ENCODE results near the gene RNU4-1. TPM values are rescaled to one million over a fixed set of nuclear protein-coding genes. Genes with fewer than 3 reads are reported as not detected.
A peak's percentile ranks its signal among the peaks of the same experiment; 100 is the strongest.

RNU4-1 gene
- total and polyA plus RNA-seq, 9 of the 15 experiments (the other 6 are each of a cell fraction or from before 2014, with no cell fraction given): under 0.01 to 19,719 (median 3,563) TPM; not detected in 4

DNA sequence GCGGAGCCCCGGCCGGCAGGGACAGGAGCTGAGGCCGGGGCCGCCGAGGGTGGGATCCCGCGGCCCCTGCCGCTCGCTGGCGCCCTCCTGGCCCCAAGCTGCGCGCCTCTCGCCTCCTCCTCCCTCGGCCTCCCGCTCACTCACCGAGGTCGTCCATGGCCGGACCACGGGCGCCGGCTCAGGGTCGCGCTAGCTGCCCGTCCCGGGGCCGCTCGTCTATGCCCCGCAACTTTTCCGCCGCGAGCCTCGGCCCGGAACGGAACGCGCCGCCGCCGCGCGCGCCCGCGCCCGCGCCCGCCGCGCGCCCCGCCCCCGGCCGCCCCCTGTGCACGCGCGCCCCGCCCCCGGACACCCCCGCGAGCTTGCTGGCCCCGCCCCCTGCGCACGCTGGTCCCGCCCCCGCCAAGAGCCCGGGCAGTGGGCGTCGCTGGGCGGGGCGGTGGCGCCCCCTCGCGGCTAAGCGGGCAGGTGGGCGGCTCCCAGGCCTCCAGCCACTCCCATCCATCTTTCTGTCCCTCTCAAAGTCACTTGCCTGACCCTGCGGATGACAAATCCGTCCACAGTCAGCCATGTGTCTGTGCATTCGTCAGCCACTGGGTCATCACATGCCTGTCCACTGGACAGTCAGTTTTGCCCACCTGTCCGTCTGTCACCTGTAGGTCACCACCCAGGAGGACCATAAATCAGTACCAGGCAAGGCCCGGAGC is 27.4 kb downstream of the RNU4-1 start, which contains the start of gene PXN (continued):
- TF ChIP-seq NR4A1 (CRISPR knock-in tag; IDR thresholded peaks at IDR 0.05) (0 out of 2 replicates have a peak, but pooled peaks have one; percentile 20), NR4A1 (tag; IDR thresholded peaks at IDR 0.05) (no peak), TCF3 (CRISPR knock-in tag; IDR thresholded peaks at IDR 0.05) (peak; percentile 22; the same call in 1 of the 2 replicates), FOXP1 (CRISPR knock-in tag; IDR thresholded peaks at IDR 0.05) (no peak), NR2F6 (CRISPR knock-in tag; IDR thresholded peaks at IDR 0.05) (no peak), SIN3B (IDR thresholded peaks at IDR 0.05; ENCODE audit: low read depth) (peak; percentile 33), NONO (IDR thresholded peaks at IDR 0.05; ENCODE audit: low read depth in 2 of 2, low read length in 1 of 2) (peak; percentile 10 to 43; a peak in 3 of 4 replicates), PRDM10 (IDR thresholded peaks at IDR 0.05; ENCODE audit: partially characterized antibody) (no peak), MITF (IDR thresholded peaks at IDR 0.05) (0 out of 2 replicates have a peak, but pooled peaks have one; percentile 13), SUPT5H (IDR thresholded peaks at IDR 0.05) (peak; percentile 36; the same call in 1 of the 2 replicates), MTA2 (IDR thresholded peaks at IDR 0.05; ENCODE audit: low read depth) (no peak), KLF13 (tag; IDR thresholded peaks at IDR 0.05; ENCODE audit: borderline replicate concordance, low read depth) (peak; percentile 88; the same call in 1 of the 2 replicates), PYGO2 (tag; IDR thresholded peaks at IDR 0.05) (no peak), MYC (IDR thresholded peaks at IDR 0.05; ENCODE audit: low read depth, low read length) (peak; percentile 64), MYC (CRISPR knock-in tag; IDR thresholded peaks at IDR 0.05; ENCODE audit: borderline replicate concordance, low read depth) (no peak), ZNF766 (CRISPR knock-in tag; conservative IDR thresholded peaks at IDR 0.05) (peak; percentile 94), ZBTB26 (CRISPR knock-in tag; IDR thresholded peaks at IDR 0.05) (no peak), ESRRA (IDR thresholded peaks at IDR 0.05; ENCODE audit: borderline replicate concordance, low read depth) (peak; percentile 83), JUN (IDR thresholded peaks at IDR 0.05; ENCODE audit: borderline replicate concordance, low read depth, low read length) (peak; percentile 41; the same call in 1 of the 2 replicates), JUN (CRISPR knock-in tag; IDR thresholded peaks at IDR 0.05; ENCODE audit: borderline replicate concordance) (no peak)
- TF ChIP-seq, protein P1, sequence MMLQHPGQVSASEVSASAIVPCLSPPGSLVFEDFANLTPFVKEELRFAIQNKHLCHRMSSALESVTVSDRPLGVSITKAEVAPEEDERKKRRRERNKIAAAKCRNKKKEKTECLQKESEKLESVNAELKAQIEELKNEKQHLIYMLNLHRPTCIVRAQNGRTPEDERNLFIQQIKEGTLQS (IDR thresholded peaks at IDR 0.05): peak; percentile 67; the same call in 1 of the 2 replicates
- TF ChIP-seq, protein P1 (CRISPR knock-in tag; conservative IDR thresholded peaks at IDR 0.05): no peak
